Activated naive CD4-positive, alpha-beta T cell treated with Interleukin-2 at 50 U/mL for 16 hours (primary cell): Measurements from ENCODE around the gene RAB28.
"Not testable (repeated sequence)": the region's sequence is repeated elsewhere in the genome, so short reads cannot be mapped to it uniquely, and the experiment has no call there.

Experiments used
- DNase-seq: peaks from one replicate; pipeline ENCODE4 v3.0.0-alpha.2; 2020

Gene RAB28

DNA sequence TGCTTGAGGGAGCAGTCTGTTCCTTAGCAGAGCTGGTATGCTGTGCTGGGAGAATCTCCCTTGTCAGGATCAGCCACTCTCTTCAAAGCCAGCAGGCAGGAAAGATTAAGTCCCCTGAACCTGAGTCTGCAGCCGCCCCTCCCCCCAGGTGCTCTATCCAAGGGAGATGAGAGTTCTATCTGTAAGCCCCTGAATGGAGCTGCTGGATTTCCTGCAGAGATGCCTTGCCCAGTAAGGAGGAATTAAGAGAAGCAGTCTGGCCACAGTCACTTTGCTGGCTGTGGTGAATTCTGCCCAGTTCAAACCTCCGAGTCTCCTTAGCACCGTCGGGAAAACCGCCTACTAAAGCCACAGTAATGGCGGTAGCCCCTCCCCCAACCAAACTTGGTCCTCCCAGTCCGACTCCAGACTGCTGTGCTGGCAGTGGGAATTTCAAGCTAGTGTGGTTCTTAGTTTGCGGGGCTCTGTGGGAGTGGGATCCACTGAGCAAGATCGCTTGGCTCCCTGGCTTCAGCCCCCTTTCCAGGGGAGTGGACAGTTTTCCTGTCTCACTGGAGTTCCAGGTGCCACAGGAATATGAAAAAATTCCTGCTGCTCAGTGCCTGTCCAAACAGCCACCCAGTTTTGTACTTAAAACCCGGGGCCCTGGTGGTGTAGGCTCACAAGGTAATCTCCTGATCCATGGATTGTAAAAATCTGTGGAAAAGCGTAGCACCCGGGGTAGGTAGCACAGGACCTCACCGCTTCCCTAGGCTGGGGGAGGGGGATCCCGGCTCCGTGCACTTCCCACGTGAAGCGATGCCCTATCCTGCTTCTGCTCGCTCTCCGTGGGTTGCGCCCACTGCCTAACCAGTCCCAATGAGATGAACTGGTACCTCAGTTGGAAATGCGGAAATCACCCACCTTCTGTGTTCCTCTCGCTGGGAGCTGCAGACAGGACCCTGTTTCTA lies 38.0 kb downstream of the RAB28 start:
- DNase-seq: no peak

DNA sequence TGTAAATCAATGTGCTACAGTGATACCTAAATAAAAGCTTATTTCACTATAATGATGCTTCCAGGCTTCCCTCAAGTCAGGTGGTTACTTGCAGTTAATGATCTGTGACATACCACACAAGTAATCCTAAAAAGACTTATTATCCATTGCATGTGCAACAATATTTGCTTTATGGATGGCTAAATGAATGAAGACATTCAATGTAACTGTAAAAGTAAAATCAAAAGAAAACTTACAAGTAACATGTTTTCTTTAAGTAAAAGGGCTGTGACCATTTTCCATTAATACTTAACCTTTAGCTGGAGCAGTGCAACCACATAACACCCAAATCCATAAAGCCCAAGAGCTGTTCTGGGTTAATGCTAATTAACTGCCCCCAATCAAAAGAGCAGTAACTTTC lies 42.6 kb downstream of the RAB28 start:
- DNase-seq: no peak

DNA sequence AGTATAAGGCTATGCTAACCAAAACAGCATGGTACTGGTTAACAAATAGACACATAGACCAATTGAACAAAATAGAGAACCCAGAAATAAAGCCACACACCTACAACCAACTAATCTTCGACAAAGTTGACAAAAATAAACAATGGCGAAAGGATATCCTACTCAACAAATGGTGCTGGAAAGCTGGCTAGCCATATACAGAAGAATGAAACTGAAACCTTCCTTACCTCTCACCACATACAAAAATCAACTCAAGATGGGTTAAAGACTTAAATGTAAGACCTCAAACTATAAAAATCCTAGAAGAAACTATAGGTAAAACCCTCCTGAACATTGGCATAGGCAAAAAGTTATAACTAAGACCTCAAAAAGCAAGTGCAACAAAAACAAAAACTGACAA lies 47.2 kb downstream of the RAB28 start:
- DNase-seq: no peak

DNA sequence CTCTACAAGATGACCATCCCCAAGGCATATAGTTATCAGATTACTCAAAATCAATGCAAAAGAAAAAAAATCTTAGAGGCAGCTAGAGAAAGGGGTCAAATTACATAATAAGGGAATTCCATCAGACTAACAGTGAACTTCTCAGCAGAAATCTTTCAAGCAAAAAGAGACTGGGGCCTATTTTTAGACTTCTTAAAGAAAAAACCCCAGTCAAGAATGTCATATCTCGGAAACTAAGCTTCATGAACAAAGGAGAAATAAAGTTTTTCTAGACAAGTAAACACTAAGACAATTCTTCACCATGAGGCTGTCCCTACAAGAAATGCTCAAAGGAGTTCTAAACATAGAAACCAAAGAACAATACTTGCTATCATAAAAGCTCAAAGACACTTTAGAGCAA lies 51.7 kb downstream of the RAB28 start:
- no peak for DNase-seq

DNA sequence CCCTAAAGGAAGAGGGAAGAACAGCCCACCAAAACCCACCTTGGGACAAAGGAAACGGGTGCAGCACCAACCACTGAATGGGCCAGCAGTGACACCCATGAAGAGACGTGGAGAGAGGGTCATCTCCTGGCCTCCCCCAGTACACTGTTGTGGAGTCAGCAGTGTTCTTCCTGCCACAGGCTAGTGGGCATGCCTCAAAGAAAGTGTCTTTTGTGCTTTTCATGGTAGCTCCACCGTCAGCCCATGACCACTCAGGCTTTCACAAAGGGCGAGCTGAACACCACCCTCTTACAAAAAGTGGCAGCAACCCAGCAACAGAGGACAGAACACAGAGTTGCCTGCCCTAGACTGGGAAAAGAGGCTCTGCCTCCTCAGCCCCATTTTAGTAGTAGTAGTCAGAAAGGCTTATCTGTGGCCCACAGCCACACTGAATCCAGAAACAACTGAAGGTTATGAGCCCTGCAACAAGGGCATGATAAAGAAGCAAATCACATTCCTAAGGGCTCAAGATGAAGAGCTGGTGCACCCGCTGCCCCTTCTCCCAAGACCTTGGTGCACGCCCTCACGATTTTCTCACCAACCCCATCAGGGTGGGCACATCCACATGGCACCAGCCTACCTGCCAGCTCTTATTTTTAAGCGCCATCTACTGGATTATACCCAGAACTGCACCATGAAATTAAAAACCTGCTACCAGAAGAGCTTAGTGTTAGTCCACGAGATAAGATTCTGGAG lies 53.1 kb downstream of the RAB28 start:
- DNase-seq: no peak

DNA sequence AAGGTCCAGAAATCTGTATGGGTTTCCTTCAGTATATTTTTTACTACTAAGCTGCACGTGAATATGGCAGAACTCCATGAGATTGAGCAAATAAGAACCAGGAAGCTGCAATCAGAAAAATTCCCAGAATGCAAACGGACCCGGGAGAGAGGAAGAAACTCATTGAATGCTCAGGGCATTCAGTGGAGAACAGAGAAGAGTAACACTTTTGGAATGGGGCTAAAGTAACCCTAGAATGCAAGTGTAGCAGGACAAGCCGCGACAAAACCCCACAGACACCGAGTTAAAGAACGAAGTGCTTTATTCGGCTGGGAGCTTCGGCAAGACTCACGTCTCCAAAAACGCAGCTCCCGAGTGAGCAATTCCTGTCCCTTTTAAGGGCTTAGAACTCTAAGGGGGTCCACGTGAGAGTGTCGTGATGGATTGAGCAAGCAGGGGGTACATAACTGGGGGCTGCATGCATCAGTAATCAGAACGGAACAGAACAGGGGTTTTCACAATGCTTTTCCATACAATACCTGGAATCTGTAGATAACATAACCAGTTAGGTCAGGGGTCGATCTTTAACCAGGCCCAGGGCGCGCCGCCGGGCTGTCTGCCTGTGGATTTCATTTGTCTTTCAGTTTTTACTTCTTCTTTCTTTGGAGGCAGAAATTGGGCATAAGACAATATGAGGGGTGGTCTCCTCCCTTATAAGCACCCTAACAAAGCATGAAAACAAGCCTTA lies 56.4 kb downstream of the RAB28 start:
- no peak for DNase-seq

DNA sequence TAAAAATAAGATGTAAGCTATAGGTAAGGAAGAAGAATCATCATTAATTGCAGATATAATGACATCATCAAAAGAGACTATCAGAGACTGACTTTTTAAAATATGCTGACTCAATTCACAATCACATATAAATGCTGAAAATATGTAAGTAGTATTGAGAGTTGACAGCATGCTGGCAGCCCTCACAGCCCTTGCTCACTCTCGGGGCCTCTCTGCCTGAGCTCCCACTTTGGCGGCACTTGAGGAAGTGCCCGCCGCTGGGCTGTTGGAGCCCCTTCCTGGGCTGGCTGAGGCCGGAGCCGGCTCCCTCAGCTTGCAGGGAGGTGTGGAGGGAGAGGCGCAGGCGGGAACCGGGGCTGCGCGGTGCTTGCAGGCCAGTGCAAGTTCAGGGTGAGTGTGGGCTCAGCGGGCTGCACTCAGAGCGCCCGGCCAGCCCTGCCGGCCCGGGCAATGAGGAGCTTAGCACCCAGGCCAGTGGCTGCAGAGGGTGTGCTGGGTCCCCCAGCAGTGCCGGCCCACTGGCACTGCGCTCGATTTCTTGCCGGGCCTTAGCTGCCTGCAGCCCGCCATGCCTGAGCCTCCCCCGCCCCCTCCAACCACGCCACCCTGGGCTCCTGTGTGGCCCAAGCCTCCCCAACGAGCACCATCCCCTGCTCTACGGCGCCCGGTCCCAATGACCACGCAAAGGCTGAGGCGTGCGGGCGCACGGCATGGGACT lies 68.9 kb downstream of the RAB28 start:
- no peak for DNase-seq

DNA sequence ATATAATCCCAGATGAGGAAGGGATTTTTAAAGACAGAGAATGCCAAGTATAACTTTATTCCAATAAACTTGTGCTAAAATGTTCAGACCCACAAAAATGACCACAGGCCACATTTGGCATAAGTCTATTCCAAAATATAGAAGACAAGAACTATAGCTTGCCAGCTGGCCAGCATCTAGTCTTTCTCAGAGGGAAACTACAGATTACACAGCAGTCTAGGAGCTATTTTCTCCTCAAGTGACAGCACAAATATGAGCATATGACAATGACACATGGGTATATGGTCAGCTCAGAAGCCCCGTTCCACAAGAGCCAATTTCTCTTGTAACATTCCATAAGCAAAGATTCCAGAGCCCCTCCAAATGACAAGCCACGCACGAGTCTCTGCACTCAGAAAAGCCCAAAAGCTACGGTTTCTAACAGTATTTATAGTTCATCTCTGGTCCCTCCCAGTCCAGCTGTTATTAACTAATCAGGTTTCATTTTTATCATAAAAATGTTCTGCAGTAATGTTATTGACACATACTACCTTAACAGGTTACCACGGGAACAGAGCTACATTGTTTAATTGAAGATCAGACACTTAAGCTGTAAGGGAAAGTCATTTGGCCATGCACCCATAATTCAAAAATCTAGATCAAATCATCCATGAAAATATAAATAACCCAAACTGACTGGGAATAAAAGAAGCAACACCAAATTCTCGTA lies 70.3 kb downstream of the RAB28 start:
- no peak for DNase-seq

DNA sequence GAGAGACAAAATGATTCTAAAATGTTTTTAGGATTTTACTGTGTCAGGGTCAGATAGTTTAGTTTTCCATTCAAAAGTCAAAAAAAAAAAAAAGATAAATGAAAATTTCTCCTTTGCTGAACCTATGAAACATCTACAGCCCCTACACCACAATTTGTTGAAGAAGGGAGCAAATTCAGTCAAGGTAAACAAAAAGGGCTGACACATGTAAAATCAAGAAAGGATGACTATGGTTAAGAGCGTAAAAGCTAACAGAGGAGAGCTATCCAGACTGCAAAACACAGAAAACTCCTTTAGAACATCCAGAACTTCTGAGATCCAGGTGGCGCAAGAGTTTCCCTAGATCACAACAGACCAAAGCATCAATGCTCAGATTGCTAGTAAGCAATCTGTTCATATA lies 72.2 kb downstream of the RAB28 start:
- no peak for DNase-seq

DNA sequence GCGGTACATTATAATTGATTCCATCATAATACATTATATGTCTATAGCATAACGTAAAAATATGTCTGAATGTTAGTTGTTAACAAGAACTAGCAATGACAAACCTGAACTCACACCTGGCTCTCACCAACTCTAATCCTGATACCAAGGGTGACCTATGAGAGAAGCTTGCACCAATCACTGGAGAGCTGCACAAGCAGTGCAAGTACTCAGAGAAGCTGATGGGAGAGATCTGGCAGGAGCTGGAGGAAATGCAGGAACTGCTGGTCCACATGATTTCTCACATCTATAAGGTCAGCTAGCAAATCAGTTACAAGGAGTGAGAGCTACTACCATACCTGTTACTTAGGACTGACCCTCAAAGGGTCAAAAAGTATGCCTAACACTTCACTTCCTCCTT lies 74.8 kb downstream of the RAB28 start:
- DNase-seq: no peak

DNA sequence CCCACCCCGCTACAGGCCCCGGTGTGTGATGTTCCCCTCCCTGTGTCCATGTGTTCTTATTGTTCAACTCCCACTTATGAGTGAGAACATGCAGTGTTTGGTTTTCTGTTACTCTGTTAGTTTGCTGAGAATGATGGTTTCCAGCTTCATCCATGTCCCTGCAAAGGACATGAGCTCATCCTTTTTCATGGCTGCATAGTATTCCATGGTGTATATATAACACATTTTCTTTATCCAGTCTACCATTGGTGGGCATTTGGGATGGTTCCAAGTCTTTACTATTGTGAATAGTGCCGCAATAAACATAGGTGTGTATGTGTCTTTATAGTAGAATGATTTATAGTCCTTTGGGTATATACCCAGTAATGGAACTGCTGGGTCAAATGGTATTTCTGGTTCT lies 78.0 kb downstream of the RAB28 start:
- DNase-seq: not testable (repeated sequence)

DNA sequence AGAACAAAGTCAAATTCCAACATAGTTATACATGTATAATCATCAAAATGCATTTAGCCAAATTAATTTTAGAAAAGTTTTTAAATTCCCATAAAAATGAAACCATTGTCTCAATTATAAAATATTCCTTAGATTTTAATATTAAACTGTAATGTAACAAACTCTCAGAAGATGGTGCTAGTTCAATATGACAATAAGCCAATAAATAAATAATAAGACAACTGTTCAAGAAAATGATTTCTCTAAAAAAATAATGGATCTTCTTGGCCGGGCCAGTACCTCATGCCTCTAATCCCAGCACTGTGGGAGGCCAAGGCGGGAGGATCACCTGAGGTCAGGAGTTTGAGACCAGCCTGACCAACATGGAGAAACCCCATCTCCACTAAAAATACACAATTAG lies 80.3 kb downstream of the RAB28 start:
- DNase-seq: no peak

DNA sequence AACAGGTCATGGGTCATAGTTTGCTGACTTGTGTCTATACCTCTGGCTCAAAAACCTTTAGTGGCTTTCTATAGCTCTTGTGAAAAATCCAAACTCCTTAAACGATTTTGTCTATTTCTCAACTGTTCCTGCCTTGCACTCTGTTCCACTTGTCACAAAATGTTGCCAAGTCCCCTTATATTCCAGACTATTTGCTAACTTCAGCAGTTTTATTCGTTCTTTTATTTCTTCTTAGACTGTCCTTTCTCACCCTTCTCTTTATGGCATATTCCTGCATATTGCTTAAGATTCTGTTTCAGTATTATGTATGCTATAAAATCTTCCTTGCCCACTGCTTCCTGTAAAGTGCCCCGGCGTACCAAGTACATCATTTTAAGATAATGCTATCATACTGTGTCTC lies 80.8 kb downstream of the RAB28 start:
- DNase-seq: no peak

DNA sequence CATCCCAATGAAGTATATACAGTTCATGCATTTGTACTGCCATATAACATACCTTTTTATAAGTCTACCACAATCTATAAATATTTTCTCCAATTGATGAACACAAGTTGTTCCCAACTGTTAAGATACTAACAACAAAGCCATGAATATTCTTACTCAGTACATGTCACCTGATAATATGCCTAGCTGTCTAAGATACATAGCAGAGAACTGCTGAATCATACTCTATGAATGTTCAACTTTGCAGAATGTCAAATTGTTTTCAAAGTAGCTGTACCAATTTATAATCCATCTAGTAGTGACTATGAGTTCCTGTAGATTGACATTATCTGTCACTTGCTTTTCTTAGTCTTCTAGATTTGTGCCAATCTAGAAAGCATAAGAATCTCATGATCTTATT lies 84.9 kb downstream of the RAB28 start:
- no peak for DNase-seq

DNA sequence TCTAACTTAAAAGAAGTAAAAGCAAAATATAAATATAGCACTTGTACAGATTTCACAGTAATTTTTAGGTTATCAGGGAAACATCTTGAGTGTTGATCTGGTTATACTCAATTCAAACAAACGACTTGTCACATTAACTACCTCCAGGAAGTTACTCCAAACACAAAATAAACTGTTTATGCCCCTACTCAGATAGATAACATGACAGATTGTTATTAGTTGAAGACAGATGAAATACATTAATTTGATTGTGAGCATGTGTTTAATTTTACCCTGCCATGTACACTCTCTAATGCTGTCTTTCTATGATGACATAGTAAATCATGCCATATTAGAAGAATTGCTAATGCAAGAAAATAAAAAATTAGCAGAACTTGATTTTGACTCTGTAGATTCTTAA lies 88.0 kb downstream of the RAB28 start:
- no peak for DNase-seq

DNA sequence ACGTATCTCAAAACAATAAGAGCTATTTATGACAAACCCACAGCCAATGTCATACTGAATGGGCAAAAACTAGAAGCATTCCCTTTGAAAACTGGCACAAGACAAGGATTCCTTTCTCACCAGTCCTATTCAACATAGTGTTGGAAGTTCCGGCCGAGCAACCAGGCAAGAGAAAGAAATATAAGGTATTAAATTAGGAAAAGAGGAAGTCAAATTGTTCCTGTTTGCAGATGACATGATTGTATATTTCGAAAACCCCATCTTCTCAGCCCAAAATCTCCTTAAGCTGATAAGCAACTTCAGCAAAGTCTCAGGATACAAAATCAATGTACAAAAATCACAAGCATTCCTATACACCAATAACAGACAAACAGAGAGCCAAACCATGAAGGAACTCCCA lies 94.2 kb downstream of the RAB28 start:
- DNase-seq: not testable (repeated sequence)

DNA sequence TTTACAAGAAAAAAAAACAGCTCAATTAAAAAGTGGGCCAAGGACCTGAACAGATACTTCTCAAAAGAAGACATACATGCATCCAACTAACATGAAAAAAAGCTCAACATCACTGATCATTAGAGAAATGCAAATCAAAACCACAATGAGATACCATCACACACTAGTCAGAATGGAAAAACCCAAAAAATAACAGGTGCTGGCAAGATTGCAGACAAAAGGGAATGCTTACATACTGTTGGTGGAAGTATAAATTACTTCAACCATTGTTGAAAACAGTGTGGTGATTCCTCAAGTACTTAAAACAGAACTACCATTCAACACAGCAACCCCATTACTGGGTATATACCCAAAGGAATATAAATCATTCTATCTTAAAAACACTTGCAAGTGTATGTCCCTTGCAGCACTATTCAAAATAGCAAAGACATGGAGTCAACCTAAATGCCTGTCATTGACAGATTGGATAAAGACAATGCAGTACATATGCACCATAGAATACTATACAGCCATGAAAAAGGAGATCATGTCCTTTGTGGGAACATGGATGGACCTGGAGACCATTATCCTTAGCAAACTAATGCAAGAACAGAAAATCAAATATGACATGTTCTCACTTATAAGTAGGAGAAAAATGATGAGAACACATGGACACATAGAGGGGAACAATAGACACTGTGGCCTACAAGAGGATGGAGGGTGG lies 97.6 kb downstream of the RAB28 start:
- DNase-seq: no peak

DNA sequence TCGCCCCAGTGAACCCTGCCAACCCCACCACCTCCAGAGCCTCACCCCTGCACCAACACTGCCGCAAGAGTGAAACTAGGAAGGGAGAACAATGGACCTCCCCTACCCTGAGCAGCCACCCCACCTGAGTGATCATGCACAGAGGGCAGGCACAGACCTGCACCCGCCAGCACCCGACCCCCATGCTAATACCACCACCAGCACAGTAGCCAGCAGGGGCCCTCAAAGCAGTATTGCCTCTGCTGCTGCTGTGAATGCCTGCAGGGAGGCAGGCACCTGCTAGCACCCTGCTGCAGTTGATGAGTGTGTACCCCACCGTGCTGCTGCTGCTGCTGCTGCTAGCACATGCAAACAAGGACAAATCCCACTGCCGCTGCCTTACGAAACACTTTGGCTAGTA lies 100.1 kb downstream of the RAB28 start:
- no peak for DNase-seq

DNA sequence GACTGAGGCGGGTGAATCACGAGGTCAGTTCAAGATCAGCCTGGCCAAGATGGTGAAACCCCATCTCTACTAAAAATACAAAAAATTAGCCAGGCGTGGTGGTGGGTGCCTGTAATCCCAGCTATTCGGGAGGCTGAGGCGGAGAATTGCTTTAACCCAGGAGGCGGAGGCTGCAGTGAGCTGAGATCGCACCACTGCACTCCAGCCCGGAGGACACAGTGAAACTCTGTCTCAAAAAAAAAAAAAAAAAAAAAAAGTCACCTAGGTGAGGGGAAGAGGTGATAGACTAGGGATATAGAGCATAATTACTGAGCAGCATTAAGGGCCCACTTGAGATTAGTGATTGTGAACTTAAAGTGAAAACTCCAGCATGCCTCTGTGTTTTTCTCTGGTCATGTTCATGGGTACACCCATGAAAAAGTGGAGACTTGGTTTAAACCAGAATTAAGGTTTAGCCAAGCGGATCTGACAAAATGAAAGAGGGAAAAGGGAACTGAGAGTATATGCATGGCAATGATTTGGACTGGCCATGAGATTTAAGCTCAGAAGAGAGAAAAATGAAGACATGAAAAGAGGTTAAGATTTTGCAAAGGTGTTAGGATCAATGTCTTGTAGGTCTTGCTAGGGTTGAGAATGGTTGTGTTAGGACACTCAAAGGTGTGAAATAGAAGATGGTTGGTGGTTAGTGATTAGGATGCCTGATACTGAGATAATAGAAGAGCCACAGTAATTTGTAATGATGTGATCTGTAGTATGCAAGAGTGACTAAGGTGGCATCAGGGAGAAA lies 105.0 kb downstream of the RAB28 start:
- no peak for DNase-seq

DNA sequence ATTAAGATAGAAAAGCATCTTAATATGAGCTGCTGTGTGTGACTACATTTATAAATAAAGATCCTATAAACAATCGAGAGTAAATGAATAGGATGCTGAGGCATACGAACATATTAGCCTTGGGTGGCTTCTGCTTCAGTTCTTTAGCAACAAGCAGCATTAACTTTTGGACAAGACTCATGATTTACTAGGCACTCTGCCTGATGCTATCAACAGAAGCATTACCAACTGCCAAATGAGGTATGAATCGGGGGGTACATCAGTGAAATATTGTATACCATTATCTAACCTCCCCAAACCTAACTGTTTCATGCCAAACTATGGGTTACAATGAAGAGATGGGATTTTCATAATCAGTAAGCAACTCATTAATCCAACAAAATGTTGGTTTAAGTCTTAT lies 113.1 kb downstream of the RAB28 start:
- DNase-seq: no peak

DNA sequence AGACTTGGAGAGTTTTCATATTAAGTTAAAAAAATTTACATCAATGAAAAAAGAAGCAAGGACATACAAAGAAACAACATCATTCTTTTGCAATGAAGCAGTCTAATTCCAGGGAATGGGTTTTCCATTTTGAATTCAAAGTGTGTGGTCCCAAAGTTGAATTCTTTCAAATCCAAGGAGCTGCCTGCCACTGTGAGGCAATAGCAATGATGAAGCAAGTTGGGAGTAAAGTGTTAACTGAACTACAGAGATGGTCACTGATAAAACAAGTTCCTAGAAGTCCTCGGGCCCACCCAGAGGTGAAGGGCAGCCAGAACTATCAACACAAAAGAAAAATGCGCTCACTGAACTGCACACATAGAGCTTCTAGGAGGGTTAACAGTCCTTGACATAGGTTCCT lies 115.9 kb downstream of the RAB28 start:
- no peak for DNase-seq
